K562 (cell line): Measurements from ENCODE around the gene HOTAIR. TPM values are rescaled to one million over a fixed set of nuclear protein-coding genes. Genes with fewer than 3 reads are reported as not detected.

Experiments
- ASH1L ChIP-seq: fragments of 450-650 bp; IDR thresholded peaks from 2 replicates; pipeline ENCODE4 v1.6.1; 2018; ENCODE audit warnings: borderline replicate concordance, mild to moderate bottlenecking, low read depth; ENCODE audit not compliant: partially characterized antibody
- ATF1 ChIP-seq, 2 experiments: fragments of 450-650 bp in 1 of 2; IDR thresholded peaks; 2 replicates each; pipeline ENCODE4 v1.6.1; 2016; ENCODE audit warnings: missing compliant biosample characterization in 1 of 2, missing genetic modification characterization in 1 of 2
- ATF4 ChIP-seq: fragments of 450-650 bp; formaldehyde crosslinking; IDR thresholded peaks from 2 replicates; pipeline ENCODE4 v1.4.0; 2022; ENCODE audit warnings: mild to moderate bottlenecking, moderate library complexity
- CHD4 ChIP-seq: fragments of 200-600 bp; sonication (generic); IDR thresholded peaks from 3 replicates; pipeline ENCODE4 v1.6.1; 2012; ENCODE audit warnings: low read depth, mild to moderate bottlenecking, mixed read lengths, low read length, inconsistent platforms; ENCODE audit not compliant: insufficient read depth, insufficient replicate concordance, poor library complexity, severe bottlenecking
- E2F6 ChIP-seq, 2 experiments: IDR thresholded peaks; 2 replicates each; pipeline ENCODE4 v1.6.1; 2011; ENCODE audit warnings: borderline replicate concordance in 1 of 2, control low read depth in 1 of 2, low read depth in 1 of 2, low read length in 1 of 2, mild to moderate bottlenecking in 1 of 2, mixed read lengths in 1 of 2, moderate library complexity in 1 of 2; ENCODE audit not compliant: insufficient read depth in 1 of 2, insufficient read length in 1 of 2, poor library complexity in 1 of 2, severe bottlenecking in 1 of 2; ENCODE audit errors: extremely low read depth in 1 of 2
- ETV1 ChIP-seq: fragments of 450-650 bp; conservative IDR thresholded peaks from 2 replicates; pipeline ENCODE4 v1.6.1; 2016; ENCODE audit warnings: missing genetic modification characterization, control low read depth, low read depth, missing compliant biosample characterization
- HNRNPL ChIP-seq: fragments of 200-400 bp; formaldehyde crosslinking; IDR thresholded peaks from 2 replicates; pipeline ENCODE4 v1.6.1; 2017; ENCODE audit warnings: low read depth, mild to moderate bottlenecking, low read length
- ILF3 ChIP-seq: fragments of 450-650 bp; IDR thresholded peaks from 2 replicates; pipeline ENCODE4 v1.6.1; 2018; ENCODE audit warnings: antibody characterized with exemption, mild to moderate bottlenecking, moderate library complexity, borderline replicate concordance
- NBN ChIP-seq: fragments of 450-650 bp; IDR thresholded peaks from 2 replicates; pipeline ENCODE4 v1.6.1; 2016; ENCODE audit warnings: low read depth, mild to moderate bottlenecking
- NKRF ChIP-seq: fragments of 450-650 bp; IDR thresholded peaks from 2 replicates; pipeline ENCODE4 v1.6.1; 2016; ENCODE audit warnings: borderline replicate concordance
- NR2C2 ChIP-seq, 2 experiments: fragments of 200-800 bp in 1 of 2; sonication (Bioruptor generic) in 1 of 2; sonication (generic) in 1 of 2; formaldehyde crosslinking in 1 of 2; IDR thresholded peaks; 2 replicates each; pipeline versions ENCODE4 v1.6.1 to v1.8.0; 2016 to 2022; ENCODE audit warnings: mild to moderate bottlenecking in 1 of 2, missing compliant biosample characterization in 1 of 2, missing genetic modification characterization in 1 of 2, missing genetic modification reagents in 1 of 2
- POLR2B ChIP-seq: fragments of 450-650 bp; IDR thresholded peaks from 2 replicates; pipeline ENCODE4 v1.6.1; 2018; ENCODE audit warnings: low read depth; ENCODE audit not compliant: partially characterized antibody
- SMAD4 ChIP-seq: fragments of 250-450 bp; sonication (Bioruptor Pico); conservative IDR thresholded peaks from 2 replicates; pipeline ENCODE4 v1.8.0; 2021; ENCODE audit warnings: inconsistent platforms, mild to moderate bottlenecking, moderate library complexity
- SNRNP70 ChIP-seq: fragments of 200-400 bp; formaldehyde crosslinking; optimal IDR thresholded peaks from 2 replicates; pipeline ENCODE3; 2017; ENCODE audit warnings: low read depth, low read length
- SUPT5H ChIP-seq: fragments of 450-650 bp; IDR thresholded peaks from 2 replicates; pipeline ENCODE4 v1.6.1; 2016
- YY1 ChIP-seq, 3 experiments: IDR thresholded peaks; 2 replicates each; pipeline ENCODE4 v1.6.1; 2011; ENCODE audit warnings: low read length in 2 of 3, mild to moderate bottlenecking in 2 of 3, moderate library complexity in 2 of 3, borderline replicate concordance in 1 of 3, control low read depth in 1 of 3, low read depth in 1 of 3; ENCODE audit not compliant: insufficient read depth in 3 of 3, insufficient replicate concordance in 2 of 3, control insufficient read depth in 1 of 3, insufficient read length in 1 of 3; ENCODE audit errors: extremely low read depth in 1 of 3
- ZFX ChIP-seq: sonication (generic); formaldehyde crosslinking; IDR thresholded peaks from 2 replicates; pipeline ENCODE4 v1.8.0; 2022; ENCODE audit warnings: mild to moderate bottlenecking, missing genetic modification reagents, moderate library complexity
- ZNF134 ChIP-seq: fragments of 250-450 bp; sonication (Bioruptor Pico); conservative IDR thresholded peaks from 2 replicates; pipeline ENCODE4 v1.4.0; 2020
- ZNF316 ChIP-seq: fragments of 450-650 bp; IDR thresholded peaks from 2 replicates; pipeline ENCODE4 v1.6.1; 2016
- ZNF384 ChIP-seq: IDR thresholded peaks from 2 replicates; pipeline ENCODE4 v1.6.1; 2012; ENCODE audit warnings: low read depth, low read length, improper control_type of control experiment
- ZNF740 ChIP-seq, 3 experiments: fragments of 200-800 bp in 1 of 3; sonication (Bioruptor generic) in 1 of 3; sonication (generic) in 1 of 3; formaldehyde crosslinking in 1 of 3; IDR thresholded peaks; 2 replicates each; pipeline versions ENCODE4 v1.6.1 to v1.8.0; 2016 to 2022; ENCODE audit warnings: mild to moderate bottlenecking in 2 of 3, missing compliant biosample characterization in 2 of 3, missing genetic modification characterization in 2 of 3, missing genetic modification reagents in 1 of 3
- polyA plus RNA-seq, 8 experiments: library from polyadenylated mRNA; depleted of rRNA in 4 of 8; stranded (reverse) in 5 of 8; unstranded in 3 of 8; fragments of >200 nt; fragmentation: Nextera tagmentation in 2 of 8; fragmentation: Illumina TruSeq in 1 of 8; extraction: Ambion mirVana in 2 of 8; extraction: Trizol in 1 of 8; gene quantifications; 2 replicates each; pipeline versions ENCODE4 v1.2.1 to v1.2.3, GENCODE V29; 2011 to 2014; ENCODE audit warnings: inconsistent platforms in 1 of 8, missing spikeins in 1 of 8
- total RNA-seq, 7 experiments: library from RNA; depleted of rRNA in 6 of 7; stranded (reverse); fragments of >200 nt in 6 of 7; fragmentation: Illumina TruSeq in 2 of 7; extraction: Trizol in 2 of 7; gene quantifications; 2 replicates each; pipeline versions ENCODE4 v1.2.1 to v1.2.3, GENCODE V29; 2011 to 2021; ENCODE audit warnings: low replicate concordance in 1 of 7

Gene HOTAIR
- total and polyA plus RNA-seq, 9 of the 15 experiments (the other 6 are each of a cell fraction or from before 2014, with no cell fraction given): 0.04 TPM; not detected in 8

GRCh38 chr12:54018468-54018984 lies 43.8 kb upstream of the HOTAIR start (continued):
- TF ChIP-seq YY1 (IDR thresholded peaks at IDR 0.05; ENCODE audit: borderline replicate concordance in 1 of 3, control insufficient read depth in 1 of 3, extremely low read depth in 1 of 3, insufficient read depth in 3 of 3, insufficient read length in 1 of 3, insufficient replicate concordance in 2 of 3, low read depth in 1 of 3, low read length in 2 of 3) (peak in 1 of 3 experiments; percentile 13), ZFX (peak; percentile 73), E2F6 (IDR thresholded peaks at IDR 0.05; ENCODE audit: borderline replicate concordance in 1 of 2, extremely low read depth in 1 of 2, insufficient read depth in 1 of 2, insufficient read length in 1 of 2, low read depth in 1 of 2, low read length in 1 of 2, poor library complexity in 1 of 2, severe bottlenecking in 1 of 2) (peak; percentile 9 to 36), SUPT5H (peak; percentile 27; the same call in 1 of the 2 replicates), ZNF740 (CRISPR knock-in tag; IDR thresholded peaks at IDR 0.05) (peak; percentile 68), ZNF740 (tag; IDR thresholded peaks at IDR 0.05) (peak in 1 of 2 experiments; percentile 49; a peak in 2 of 4 replicates), NKRF (0 out of 2 replicates have a peak, but pooled peaks have one; percentile 5), SMAD4 (peak; percentile 32; the same call in 1 of the 2 replicates), ILF3 (no peak), NBN (no peak), HNRNPL (no peak), POLR2B (no peak), ASH1L (no peak), ZNF134 (no peak), CHD4 (peak; percentile 76), ATF4 (no peak), ETV1 (tag) (0 out of 2 replicates have a peak, but pooled peaks have one; percentile 26), ZNF316 (no peak), SNRNP70 (no peak), ZNF384 (no peak), NR2C2 (CRISPR knock-in tag; IDR thresholded peaks at IDR 0.05) (no peak), NR2C2 (tag; IDR thresholded peaks at IDR 0.05) (peak; percentile 66), ATF1 (CRISPR knock-in tag; IDR thresholded peaks at IDR 0.05) (no peak), ATF1 (tag; IDR thresholded peaks at IDR 0.05) (0 out of 2 replicates have a peak, but pooled peaks have one; percentile 38)
